HS-5 (cell line): ENCODE data around the gene DCHS1.

ENCODE experiments used
- DNase-seq: peaks from one replicate; pipeline ENCODE4 v3.0.0-alpha.2; 2012; ENCODE audit warnings: low read depth

The DCHS1 gene

GRCh38 chr11:6670202-6670830, 14.7 kb upstream of the DCHS1 start:
- no peak for DNase-seq

DNA sequence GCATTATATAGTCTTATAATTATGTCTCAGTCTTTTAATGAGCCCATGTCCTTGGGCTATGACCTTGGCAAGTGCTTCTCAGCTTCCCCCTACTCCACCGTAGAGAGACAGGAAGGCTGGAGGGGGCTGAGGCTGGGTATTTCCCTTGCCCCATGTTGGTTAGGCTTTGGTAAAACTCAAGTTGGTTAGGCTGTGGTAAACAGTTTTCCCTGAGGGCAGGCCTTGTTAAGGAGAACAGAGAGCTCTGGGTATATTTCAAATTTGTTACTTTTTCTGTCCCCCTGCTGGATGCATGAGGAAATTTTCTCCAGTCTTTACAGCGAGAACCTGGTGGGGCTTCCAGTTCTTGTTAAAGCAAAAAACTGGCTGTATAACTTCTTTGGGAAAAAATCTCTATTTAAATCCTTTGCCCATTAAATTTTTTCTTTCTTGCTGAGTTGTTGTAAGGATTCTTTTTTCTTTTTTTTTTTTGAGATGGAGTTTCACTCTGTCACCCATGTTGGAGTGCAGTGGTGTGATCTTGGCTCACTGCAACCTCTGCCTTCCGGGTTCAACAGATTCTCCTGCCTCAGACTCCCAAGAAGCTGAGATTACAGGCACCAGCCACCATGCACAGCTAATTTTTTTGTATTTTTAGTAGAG, 12.2 kb upstream of the DCHS1 start:
- no peak for DNase-seq

GRCh38 chr11:6666302-6667183, 10.9 kb upstream of the DCHS1 start:
- DNase-seq, result no peak

DNA sequence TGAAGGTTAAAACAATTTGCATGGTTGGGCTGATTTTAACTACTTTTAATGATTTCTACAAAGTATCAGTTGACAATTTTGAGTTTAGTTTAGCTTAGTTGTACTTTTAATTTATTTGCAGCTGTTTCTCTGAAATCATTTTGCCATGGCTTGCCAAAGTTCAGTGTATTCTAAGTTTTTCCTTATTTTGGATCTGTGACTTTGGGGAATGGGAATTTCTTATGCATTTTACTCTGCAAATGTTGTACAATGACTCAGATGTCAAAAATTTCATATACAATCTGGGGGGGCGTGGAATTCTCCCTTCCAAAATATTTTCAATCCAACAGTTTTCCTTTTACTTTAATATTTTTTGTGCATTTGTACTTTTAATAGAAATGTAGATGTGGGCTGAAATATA, 8.9 kb upstream of the DCHS1 start:
- no peak for DNase-seq

GRCh38 chr11:6663794-6664469, 8.3 kb upstream of the DCHS1 start:
- no peak for DNase-seq

DNA sequence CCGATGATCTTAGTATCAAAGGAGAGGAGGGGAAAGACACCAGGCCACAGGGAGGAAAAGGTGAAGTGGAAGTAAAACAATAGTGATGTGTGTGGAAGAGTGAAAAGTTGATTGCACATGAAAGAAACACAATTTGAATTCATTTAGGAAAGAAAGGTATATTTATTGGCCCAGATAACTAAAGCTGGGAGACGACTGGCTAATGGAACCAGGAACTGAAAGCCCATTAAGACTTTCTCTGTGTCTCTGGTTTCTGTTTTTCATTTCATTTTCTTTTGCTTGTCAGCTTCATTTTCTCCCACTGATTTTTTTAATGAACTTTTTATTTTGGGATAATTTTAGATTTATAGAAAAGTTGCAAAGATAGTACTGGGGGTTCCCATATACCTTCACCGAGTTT, 5.1 kb upstream of the DCHS1 start:
- DNase-seq, result no peak

DNA sequence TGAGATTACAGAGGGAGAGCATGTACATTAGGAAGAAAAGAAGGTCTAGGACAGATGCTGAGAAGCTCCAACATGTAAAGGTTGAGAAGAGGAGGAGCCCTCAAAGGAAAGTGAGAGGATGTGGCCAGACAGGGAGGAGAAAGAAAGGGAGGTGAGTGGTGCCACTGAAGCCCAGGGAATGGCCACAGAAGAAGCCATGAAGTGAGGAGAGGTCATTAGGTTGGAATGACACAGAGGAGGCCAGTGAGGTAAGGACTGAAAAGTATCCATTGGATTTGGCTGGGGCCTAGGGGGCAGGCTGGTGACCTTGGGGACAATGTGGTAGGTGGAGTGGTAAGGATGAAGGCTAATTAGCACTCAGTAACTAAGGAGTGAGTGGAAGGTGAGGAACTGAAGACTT, 3.0 kb upstream of the DCHS1 start:
- no peak for DNase-seq

- no peak for DNase-seq
Measured at GRCh38 chr11:6657346-6657745, 1.7 kb upstream of the DCHS1 start.

GRCh38 chr11:6656936-6657335, 1.3 kb upstream of the DCHS1 start:
- DNase-seq, result no peak

DNA sequence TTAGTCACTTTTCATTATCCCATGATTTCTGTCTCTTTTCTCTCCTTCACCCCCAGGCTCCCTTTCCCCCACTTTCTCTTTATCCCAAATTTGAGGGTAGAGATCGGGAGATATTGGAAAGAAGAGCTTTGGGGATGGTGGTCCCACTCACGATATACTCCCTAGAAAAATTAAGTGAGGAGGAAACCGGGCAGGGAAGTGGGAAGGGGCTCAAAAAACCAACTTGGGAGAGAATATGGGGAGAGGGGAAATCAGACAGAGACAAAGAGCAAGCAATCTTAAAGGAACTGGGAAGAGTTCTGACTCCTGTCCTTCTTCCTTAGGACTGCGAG, 941 bp upstream of the DCHS1 start:
- no peak for DNase-seq

- DNase-seq, result no peak
Measured at GRCh38 chr11:6655020-6655789, 404 bp downstream of the DCHS1 start.

- DNase-seq, result no peak
Measured at GRCh38 chr11:6654281-6655019, 1.2 kb downstream of the DCHS1 start.

DNA sequence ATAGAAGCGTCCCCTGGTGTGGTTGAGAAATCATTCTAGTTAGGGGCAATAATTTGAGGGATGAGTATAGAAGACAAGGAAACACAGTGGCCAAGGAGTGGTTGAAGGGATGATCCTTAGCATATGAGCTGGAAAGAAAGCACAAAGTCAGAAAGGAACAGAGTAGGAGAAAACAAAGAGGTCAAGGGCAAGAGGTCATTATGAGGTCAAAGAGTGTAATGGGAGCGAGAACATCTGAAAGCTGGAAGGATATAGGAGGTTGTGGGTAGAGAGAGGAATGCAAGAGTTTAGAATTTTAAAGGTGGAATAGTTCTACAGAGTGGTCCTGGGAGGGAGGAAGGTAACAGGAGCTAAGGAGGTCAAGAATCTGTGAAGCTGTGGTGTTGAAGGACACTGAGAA, 2.0 kb downstream of the DCHS1 start:
- DNase-seq, result no peak

- no peak for DNase-seq
Measured at GRCh38 chr11:6653097-6653496, 2.5 kb downstream of the DCHS1 start.

DNA sequence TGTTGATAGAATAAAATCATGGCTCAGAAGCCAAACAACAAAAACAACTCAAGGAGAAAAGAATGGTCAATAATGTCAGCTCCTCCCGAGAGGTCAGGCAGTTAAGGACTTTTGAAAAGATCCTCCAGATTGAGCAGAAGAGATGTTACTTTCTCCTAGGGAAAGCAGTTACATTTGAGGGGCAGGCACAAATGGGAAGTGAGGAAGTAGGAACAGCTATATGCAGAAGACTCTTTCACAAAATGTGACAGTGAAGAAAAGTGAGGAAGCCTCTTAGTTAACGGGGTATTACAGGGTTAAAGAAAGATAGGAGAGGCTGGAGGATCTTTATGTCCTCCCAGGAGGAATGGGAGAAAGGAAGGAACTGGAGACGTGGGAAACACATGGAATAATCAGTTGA, 3.4 kb downstream of the DCHS1 start:
- DNase-seq, result no peak

GRCh38 chr11:6650980-6651379, 4.6 kb downstream of the DCHS1 start:
- DNase-seq, result no peak

DNA sequence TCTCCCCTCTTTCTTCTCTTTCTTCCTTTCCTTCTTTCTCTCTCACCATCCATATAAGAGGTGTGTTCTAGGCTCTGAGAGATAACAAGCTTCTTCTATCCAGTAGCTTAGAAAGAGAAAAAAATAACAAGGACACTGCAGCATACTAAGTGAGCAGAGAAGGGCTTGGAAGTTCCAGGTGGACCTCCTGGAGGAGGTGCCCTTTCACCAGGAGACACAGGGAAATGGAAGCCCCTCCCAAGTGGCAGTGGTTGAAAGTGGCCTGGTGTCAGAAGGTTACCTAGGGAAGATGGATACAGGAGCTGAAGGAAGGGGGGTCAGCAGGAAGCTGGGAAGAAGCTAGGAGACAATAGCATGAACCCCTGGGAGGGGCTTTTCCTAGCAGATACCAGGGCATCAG, 5.5 kb downstream of the DCHS1 start:
- DNase-seq, result no peak

- no peak for DNase-seq
Measured at GRCh38 chr11:6648501-6648900, 7.1 kb downstream of the DCHS1 start.

- no peak for DNase-seq
Measured at GRCh38 chr11:6647836-6648235, 7.8 kb downstream of the DCHS1 start.

GRCh38 chr11:6646918-6647679, 8.5 kb downstream of the DCHS1 start:
- DNase-seq, result no peak

DNA sequence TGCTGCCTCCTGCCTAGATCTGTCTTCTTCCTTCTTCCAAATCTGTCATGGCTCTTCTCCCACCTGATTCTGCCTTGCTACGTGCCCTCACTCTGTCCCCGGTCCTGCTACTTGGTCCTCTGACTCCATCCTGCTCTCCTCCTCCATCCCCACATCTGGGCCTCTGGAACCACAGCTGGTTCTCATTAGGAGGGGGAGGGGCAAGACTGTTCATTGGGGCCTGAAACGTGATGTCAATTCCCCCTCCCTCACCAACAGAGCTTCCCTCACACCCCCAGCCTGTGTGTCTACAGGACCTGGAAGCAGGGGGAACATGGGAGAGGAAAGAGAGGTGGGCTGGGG, 9.1 kb downstream of the DCHS1 start:
- DNase-seq, result peak; percentile 34
